Psoas muscle (tissue), 8 donors: ENCODE measurements around the gene HORMAD1. TPM values are rescaled to one million over a fixed set of nuclear protein-coding genes. Genes with fewer than 3 reads are reported as not detected.
"Not testable (repeated sequence)": the region's sequence is repeated elsewhere in the genome, so short reads cannot be mapped to it uniquely, and the experiment has no call there.

Experiments used
- ATAC-seq, 4 donors: fragments of 200-7000 bp; cut with Tn5 transposase; one replicate each; pipeline ENCODE4 v1.9.1; 2020; ENCODE audit warnings: moderate library complexity in 3 of 4, mild to moderate bottlenecking in 2 of 4
- DNase-seq, 2 donors: peaks; one replicate each; pipeline ENCODE4 v3.0.0-alpha.2; 2020
- H3K27ac ChIP-seq: fragments of 200-600 bp; one replicate; pipeline ENCODE4 v1.8.0; 2022
- H3K27me3 ChIP-seq, 3 donors: fragments of 200-600 bp in 1 of 3; one replicate each; pipeline versions ENCODE4 v1.6.1 to v1.8.0; 2013 to 2022; ENCODE audit warnings: low read length in 2 of 3, mild to moderate bottlenecking in 2 of 3, moderate library complexity in 1 of 3; ENCODE audit not compliant: insufficient read depth in 3 of 3
- H3K36me3 ChIP-seq, 2 donors: fragments of 200-600 bp in 1 of 2; one replicate each; pipeline versions ENCODE4 v1.6.1 to v1.8.0; 2013 to 2022; ENCODE audit warnings: low read depth in 1 of 2, mild to moderate bottlenecking in 1 of 2, moderate library complexity in 1 of 2; ENCODE audit not compliant: insufficient read depth in 1 of 2
- H3K4me1 ChIP-seq: fragments of 200-600 bp; one replicate; pipeline ENCODE4 v1.8.0; 2022
- H3K4me3 ChIP-seq: fragments of 200-600 bp; one replicate; pipeline ENCODE4 v1.8.0; 2022; ENCODE audit warnings: mild to moderate bottlenecking
- H3K9me3 ChIP-seq: fragments of 200-600 bp; one replicate; pipeline ENCODE4 v1.8.0; 2022
- WGBS, 3 donors: extraction: QIAGEN DNeasy Blood & Tissue Kit; methylation state at CpG; one replicate each; pipeline versions ENCODE4 v1.1.6 to v1.1.7; 2013; 5-methylcytosine and 5-hydroxymethylcytosine counted together
- intact Hi-C, 2 donors: fragments of 100-400 bp; cut with DNase I; formaldehyde crosslinking; loops; one replicate each; pipeline versions ENCODE4 v1.11.0 to v1.14.2; 2022
- polyA plus RNA-seq, 3 donors: library from polyadenylated mRNA; stranded (reverse); fragments of 200-250 nt; gene quantifications; one replicate each; pipeline ENCODE4 v1.2.3, GENCODE V29; 2013
- total RNA-seq, 4 donors: library from RNA; stranded (reverse); fragmentation: NEBNext Ultra II Directional in 2 of 4; extraction: Animal tissue kit (Norgen Biotek cat#: 25700) in 2 of 4; gene quantifications; one replicate each; pipeline versions ENCODE4 v1.2.1 to v1.2.4, GENCODE V29; 2021 to 2023
- TF ChIP-seq, protein P1 (sequence below): fragments of 200-600 bp; IDR thresholded peaks from one replicate; pipeline ENCODE4 v1.8.0; 2022; ENCODE audit warnings: antibody characterized with exemption
- donor health status: healthy with polysubstance abuse.
- donor health status: DM: no; HTN: no; CAD: no; lungs with moderate emphysema.
- donor health status: Bipolar disorder and iron deficiency.
- donor health status: healthy.
- donor health status: DM: yes; HTN: yes; CAD: no.
- donor health status: DM: no; HTN: no; CAD: no.
- donor health status: DM: no; HTN: no; CAD: no.
- donor health status: DM: yes; HTN: yes; CAD: no.

The HORMAD1 gene
- total and polyA plus RNA-seq, 7 donors = 0.48 TPM; not detected in 6

DNA sequence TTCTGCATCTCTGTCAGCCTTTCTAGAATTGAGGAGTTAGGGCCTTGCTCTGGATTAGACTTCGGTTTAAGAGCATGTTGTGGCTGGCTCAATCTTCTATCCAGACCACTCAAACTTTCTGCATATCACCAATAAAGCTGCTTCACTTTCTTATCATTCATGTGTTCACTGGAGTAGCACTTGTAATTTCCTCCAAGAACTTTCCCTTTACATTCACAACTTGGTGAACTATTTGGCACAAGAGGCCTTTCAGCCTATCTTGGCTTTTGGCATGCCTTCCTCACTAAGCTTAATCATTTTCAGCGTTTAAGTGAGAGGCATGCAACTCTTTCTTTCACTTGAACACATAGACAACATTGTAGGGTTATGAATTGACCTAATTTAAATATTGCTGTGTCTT is 3.6 kb upstream of the HORMAD1 start:
- WGBS, 3 donors = 77 to 86% (median 82%) methylated on average over 2 of the region's 2 CpGs
- DNase-seq = no peak
- TF ChIP-seq, protein P1, sequence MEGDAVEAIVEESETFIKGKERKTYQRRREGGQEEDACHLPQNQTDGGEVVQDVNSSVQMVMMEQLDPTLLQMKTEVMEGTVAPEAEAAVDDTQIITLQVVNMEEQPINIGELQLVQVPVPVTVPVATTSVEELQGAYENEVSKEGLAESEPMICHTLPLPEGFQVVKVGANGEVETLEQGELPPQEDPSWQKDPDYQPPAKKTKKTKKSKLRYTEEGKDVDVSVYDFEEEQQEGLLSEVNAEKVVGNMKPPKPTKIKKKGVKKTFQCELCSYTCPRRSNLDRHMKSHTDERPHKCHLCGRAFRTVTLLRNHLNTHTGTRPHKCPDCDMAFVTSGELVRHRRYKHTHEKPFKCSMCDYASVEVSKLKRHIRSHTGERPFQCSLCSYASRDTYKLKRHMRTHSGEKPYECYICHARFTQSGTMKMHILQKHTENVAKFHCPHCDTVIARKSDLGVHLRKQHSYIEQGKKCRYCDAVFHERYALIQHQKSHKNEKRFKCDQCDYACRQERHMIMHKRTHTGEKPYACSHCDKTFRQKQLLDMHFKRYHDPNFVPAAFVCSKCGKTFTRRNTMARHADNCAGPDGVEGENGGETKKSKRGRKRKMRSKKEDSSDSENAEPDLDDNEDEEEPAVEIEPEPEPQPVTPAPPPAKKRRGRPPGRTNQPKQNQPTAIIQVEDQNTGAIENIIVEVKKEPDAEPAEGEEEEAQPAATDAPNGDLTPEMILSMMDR = no peak

DNA sequence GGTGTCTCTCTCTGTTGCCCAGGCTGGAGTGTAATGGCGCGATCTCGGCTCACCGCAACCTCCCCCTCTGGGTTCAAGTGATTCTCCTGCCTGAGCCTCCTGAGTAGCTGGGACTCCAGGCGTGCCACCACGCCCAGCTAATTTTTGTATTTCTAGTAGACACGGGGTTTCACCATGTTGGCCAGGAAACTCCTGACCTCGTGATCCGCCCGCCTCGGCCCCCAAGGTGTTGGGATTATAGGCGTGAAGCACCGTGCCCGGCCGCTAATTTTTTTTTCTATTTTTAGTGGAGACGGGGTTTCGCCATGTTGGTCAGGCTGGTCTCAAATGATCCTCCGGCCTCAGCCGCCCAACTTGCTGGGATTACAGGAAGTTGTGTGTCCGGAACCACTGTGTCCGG is 597 bp downstream of the HORMAD1 start:
- no peak overlapping the region for H3K27ac ChIP-seq
- WGBS, 3 donors = 89 to 95% (median 92%) methylated on average over 21 of the region's 21 CpGs
- H3K4me1 ChIP-seq = no peaks in the 10 kb centered on the region
- TF ChIP-seq, protein P1 = no peak
- H3K36me3 ChIP-seq = no peaks in the 10 kb centered on the region
- DNase-seq (no peak), ATAC-seq (no peak)
- no peaks in the 10 kb centered on the region for H3K9me3 ChIP-seq
- intact Hi-C loops = no loop called here
- no peak overlapping the region for H3K4me3 ChIP-seq
- no peaks in the 10 kb centered on the region for H3K27me3 ChIP-seq

More for the DNA sequence above, 3.6 kb upstream of the HORMAD1 start:
- no peak overlapping the region for H3K4me3 ChIP-seq
- H3K9me3 ChIP-seq = no peaks in the 10 kb centered on the region
- H3K4me1 ChIP-seq = no peaks in the 10 kb centered on the region
- no peak for ATAC-seq
- intact Hi-C loops = no loop called here
- H3K27ac ChIP-seq = no peak overlapping the region
- H3K36me3 ChIP-seq = no peaks in the 10 kb centered on the region
- no peaks in the 10 kb centered on the region for H3K27me3 ChIP-seq

DNA sequence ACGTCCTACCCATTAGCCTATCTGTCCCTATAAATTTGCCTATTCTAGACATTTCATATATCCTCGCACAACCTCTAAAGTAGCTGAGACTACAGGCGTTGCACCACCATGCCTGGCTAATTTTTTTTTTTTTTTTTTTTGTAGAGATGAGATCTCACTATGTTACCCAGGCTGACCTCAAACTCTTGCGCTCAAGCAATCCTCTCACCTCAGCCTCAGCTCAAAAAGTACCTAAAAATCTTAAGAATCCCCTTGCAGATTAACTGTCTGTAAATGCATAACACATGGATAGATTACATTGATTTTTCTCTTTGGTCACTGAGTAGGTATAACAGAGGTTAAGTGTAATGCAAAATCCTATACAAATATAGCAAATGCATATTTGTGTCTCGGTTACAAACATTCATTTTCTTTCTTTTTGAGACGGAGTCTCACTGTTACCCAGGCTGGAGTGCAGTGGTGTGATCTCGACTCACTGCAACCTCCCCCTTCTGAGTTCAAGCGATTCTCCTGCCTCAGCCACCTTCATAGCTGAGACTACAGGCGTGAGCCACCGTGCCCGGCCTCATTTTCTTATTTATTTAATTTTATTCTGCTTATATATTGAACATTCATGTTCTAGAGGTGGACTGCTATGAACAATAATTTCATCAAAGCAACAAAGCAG is 2.3 kb downstream of the HORMAD1 start:
- H3K4me3 ChIP-seq = no peak overlapping the region
- no peak for ATAC-seq
- DNase-seq = no peak
- 78 to 81% (median 79%) methylated on average over 11 of the region's 11 CpGs for WGBS, 3 donors
- intact Hi-C loops = no loop called here
- H3K36me3 ChIP-seq = no peaks in the 10 kb centered on the region
- H3K4me1 ChIP-seq = no peaks in the 10 kb centered on the region
- TF ChIP-seq, protein P1 = no peak
- H3K27me3 ChIP-seq = no peaks in the 10 kb centered on the region
- H3K27ac ChIP-seq = no peak overlapping the region
- no peaks in the 10 kb centered on the region for H3K9me3 ChIP-seq

DNA sequence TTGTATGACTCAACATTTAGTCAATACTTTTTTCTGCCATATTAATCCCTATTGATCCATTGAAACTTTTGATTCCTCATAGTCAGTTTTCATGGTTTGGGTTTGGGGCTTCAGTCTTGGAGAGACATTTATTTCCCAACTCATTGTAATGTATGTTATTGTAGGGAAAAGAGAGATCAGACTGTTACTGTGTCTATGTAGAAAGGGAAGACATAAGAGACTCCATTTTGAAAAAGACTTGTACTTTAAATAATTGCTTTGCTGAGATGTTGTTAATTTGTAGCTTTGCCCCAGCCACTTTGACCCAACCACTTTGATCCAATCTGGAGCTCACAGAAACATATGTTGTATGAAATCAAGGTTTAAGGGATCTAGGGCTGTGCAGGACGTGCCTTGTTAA is 11.7 kb downstream of the HORMAD1 start:
- H3K4me1 ChIP-seq, ATAC-seq, DNase-seq, H3K27me3 ChIP-seq, H3K9me3 ChIP-seq, H3K4me3 ChIP-seq, intact Hi-C loops, H3K27ac ChIP-seq, H3K36me3 ChIP-seq: not testable (repeated sequence)
- whole genome bisulfite sequencing, 3 donors = 79 to 82% (median 80%) methylated on average over 1 of the region's 1 CpG

DNA sequence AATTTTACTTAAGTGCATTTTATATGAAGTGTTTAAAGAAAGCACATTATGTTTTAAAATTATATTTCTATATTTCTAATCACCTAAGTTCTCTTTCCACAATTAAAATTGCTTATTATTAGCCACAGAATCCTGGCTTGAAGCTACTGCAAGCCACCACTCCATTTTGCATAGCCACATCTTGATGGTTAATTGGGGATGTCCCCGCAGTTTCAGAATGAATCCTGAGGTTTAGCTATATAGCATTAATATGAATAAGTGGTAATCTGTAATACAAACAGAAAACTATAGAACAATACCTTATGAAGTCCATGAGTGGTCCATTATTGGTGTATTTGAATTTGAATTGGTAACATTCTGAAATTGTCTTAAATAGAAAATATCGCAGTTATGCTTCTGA is 12.1 kb downstream of the HORMAD1 start:
- Histone ChIP-seq H3K4me3 (no peak overlapping the region), H3K9me3 (no peaks in the 10 kb centered on the region), H3K27me3 (no peaks in the 10 kb centered on the region), H3K36me3 (no peaks in the 10 kb centered on the region), H3K4me1 (no peaks in the 10 kb centered on the region), H3K27ac (no peak overlapping the region)
- TF ChIP-seq, protein P1 = no peak
- 94 to 100% (median 96%) methylated on average over 2 of the region's 2 CpGs for WGBS, 3 donors
- ATAC-seq (no peak), DNase-seq (no peak)
- intact Hi-C loops = no loop called here
